Esophagus (tissue), 2 donors: ENCODE results near the gene STRBP. TPM values are rescaled to one million over a fixed set of nuclear protein-coding genes. Genes with fewer than 3 reads are reported as not detected.

Experiments
- H3K27ac ChIP-seq, 2 donors: one replicate each; pipeline ENCODE4 v1.5.1; 2013; ENCODE audit warnings: low read depth in 2 of 2, mild to moderate bottlenecking in 2 of 2, inconsistent platforms in 1 of 2, low read length in 1 of 2, moderate library complexity in 1 of 2
- H3K27me3 ChIP-seq, 2 donors: one replicate each; pipeline ENCODE4 v1.6.1; 2013; ENCODE audit warnings: low read length in 2 of 2, control low read depth in 1 of 2, mild to moderate bottlenecking in 1 of 2; ENCODE audit not compliant: insufficient read depth in 2 of 2, control insufficient read depth in 1 of 2
- H3K36me3 ChIP-seq, 2 donors: one replicate each; pipeline ENCODE4 v1.6.1; 2013; ENCODE audit warnings: low read length in 1 of 2; ENCODE audit not compliant: control insufficient read depth in 2 of 2, insufficient read depth in 2 of 2
- H3K4me1 ChIP-seq, 2 donors: one replicate each; pipeline ENCODE4 v1.6.1; 2013; ENCODE audit warnings: low read length in 1 of 2; ENCODE audit not compliant: control insufficient read depth in 2 of 2, insufficient read depth in 2 of 2
- H3K4me3 ChIP-seq, 2 donors: one replicate each; pipeline ENCODE4 v1.5.1; 2013; ENCODE audit warnings: low read length in 2 of 2, mild to moderate bottlenecking in 2 of 2, low read depth in 1 of 2, moderate library complexity in 1 of 2
- H3K9me3 ChIP-seq, 2 donors: one replicate each; pipeline ENCODE4 v1.6.1; 2013; ENCODE audit warnings: mild to moderate bottlenecking in 2 of 2, low read depth in 1 of 2, low read length in 1 of 2, moderate library complexity in 1 of 2; ENCODE audit not compliant: control insufficient read depth in 2 of 2, insufficient read depth in 1 of 2
- WGBS, 2 donors: extraction: QIAGEN DNeasy Blood & Tissue Kit; methylation state at CpG; one replicate each; pipeline ENCODE4 v1.1.7; 2013; 5-methylcytosine and 5-hydroxymethylcytosine counted together
- polyA plus RNA-seq, 2 donors: library from polyadenylated mRNA; stranded (reverse); fragments of 200-250 nt; gene quantifications; one replicate each; pipeline ENCODE4 v1.2.3, GENCODE V29; 2013
- donor health status: healthy with polysubstance abuse.
- donor health status: Bipolar disorder and iron deficiency.

Gene STRBP
- polyA plus RNA-seq, 2 donors: 16.9 to 26.9 TPM

DNA sequence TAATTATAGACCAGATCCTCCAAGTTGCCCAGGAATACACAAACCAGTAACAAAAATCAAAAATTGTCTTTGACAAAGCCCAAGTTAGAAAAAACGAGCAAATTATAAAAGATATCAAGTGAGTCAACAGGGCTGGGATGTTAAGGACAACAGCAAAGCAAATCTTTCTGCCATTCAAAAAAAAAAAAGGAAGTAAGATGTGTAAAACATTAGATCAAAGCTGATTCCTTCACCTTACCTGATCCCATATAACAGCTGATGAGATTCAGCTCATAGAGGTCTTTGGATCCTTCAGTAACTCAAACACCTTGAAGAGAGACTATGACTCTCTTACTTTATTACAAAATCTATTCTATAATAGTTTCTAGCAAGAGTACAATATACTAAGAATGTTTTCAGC is 100.9 kb downstream of the STRBP start:
- WGBS, 2 donors: 80 to 89% methylated on average over 1 of the region's 1 CpG
- no peaks in the 10 kb centered on the region for H3K36me3 ChIP-seq
- H3K9me3 ChIP-seq: no peaks in the 10 kb centered on the region
- no peak overlapping the region for H3K4me3 ChIP-seq
- H3K27me3 ChIP-seq: no peaks in the 10 kb centered on the region
- no peaks in the 10 kb centered on the region for H3K4me1 ChIP-seq
- H3K27ac ChIP-seq: no peak overlapping the region

DNA sequence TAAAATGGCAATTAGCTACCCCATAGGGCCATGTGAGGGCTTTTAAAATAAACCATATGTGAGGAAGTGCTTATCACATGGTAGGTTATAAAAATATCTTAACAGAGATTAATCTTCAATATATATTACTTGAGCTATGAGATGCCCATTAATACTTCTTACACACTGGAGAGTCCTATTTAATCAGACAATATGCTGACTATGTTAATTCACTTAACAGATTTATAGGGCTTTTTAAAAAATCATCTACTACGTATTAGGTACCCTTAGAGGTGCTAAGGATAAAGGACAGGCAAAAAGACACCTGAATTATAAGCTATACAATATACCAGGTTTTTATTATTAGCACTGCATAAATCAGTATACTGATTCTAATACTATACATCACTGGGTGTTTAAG is 102.6 kb downstream of the STRBP start:
- no peaks in the 10 kb centered on the region for H3K36me3 ChIP-seq

DNA sequence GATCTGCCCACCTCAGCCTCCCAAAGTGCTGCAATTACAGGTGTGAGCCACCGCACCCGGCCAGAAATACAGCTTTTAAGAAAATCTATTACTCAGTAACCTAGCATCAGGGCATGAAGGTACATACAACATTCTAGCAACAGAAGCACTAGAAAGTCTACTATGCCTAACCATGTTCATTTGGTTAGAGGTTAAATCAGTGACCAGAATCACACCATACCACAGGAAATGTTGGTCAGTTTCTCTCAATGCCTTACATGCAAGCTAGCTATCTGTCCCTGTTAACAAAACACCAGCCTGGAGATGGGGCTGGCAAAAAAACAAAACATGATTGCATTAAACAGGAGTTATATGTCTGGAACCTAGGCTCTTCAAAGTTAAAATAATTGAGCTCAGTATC is 104.1 kb downstream of the STRBP start:
- Histone ChIP-seq H3K36me3 (no peaks in the 10 kb centered on the region), H3K27ac (no peak overlapping the region), H3K9me3 (no peaks in the 10 kb centered on the region), H3K4me1 (no peaks in the 10 kb centered on the region), H3K27me3 (no peaks in the 10 kb centered on the region), H3K4me3 (no peak overlapping the region)
- 97 to 100% methylated on average over 2 of the region's 2 CpGs for WGBS, 2 donors

More for the DNA sequence above, 102.6 kb downstream of the STRBP start:
- H3K27ac ChIP-seq: no peak overlapping the region
- H3K27me3 ChIP-seq: no peaks in the 10 kb centered on the region
- 90 to 98% methylated on average over 1 of the region's 1 CpG for WGBS, 2 donors
- H3K4me1 ChIP-seq: no peaks in the 10 kb centered on the region
- H3K9me3 ChIP-seq: no peaks in the 10 kb centered on the region
- H3K4me3 ChIP-seq: no peak overlapping the region

DNA sequence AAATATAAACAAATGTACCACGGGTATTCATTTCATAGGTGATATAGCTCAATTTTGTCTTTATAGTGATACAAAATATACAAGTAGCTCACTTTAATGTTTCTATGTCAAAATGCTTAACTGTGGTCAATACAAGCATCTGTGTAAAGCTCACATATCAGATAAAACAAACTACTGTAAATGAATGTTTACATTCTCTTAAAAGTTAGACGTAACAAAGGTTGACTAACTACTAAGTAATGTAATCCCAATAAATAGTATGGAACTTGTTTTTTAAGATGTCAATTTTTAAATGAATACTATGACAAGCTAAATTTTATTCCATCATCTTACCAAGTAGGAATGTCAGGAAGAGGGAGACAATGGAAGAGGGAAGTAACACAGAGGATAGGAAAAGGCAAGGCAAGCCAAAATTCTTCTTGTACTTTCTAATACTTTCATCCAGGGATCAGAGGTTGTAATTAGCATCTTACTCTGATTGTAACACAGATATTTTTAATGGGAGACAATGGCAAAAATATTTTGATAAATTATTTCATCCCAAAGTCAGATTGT is 105.5 kb downstream of the STRBP start:
- no peak overlapping the region for H3K27ac ChIP-seq
- no peaks in the 10 kb centered on the region for H3K9me3 ChIP-seq
- H3K4me3 ChIP-seq: no peak overlapping the region
- 71 to 73% methylated on average over 2 of the region's 2 CpGs for WGBS, 2 donors
- H3K4me1 ChIP-seq: no peaks in the 10 kb centered on the region
- H3K27me3 ChIP-seq: no peaks in the 10 kb centered on the region
- no peaks in the 10 kb centered on the region for H3K36me3 ChIP-seq

DNA sequence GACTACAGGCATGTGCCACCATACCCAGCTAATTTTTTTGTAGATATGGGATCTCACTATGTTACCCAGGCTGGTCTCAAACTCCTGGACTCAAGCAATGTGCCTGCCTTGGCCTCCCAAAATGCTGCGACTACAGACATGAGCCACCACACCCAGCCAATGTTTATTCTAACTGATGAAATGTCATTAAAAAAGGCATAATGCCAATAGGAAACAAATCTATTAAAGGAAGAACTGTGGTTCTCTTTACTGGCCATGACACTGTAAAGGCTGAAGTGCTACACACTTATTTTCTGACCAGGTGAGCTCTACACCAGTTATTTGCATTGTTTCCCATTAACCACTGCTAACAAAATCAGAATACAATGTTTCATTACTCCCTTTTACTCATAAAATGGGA is 106.0 kb downstream of the STRBP start:
- H3K36me3 ChIP-seq: no peaks in the 10 kb centered on the region
- 46 to 76% methylated on average over 1 of the region's 1 CpG for WGBS, 2 donors

DNA sequence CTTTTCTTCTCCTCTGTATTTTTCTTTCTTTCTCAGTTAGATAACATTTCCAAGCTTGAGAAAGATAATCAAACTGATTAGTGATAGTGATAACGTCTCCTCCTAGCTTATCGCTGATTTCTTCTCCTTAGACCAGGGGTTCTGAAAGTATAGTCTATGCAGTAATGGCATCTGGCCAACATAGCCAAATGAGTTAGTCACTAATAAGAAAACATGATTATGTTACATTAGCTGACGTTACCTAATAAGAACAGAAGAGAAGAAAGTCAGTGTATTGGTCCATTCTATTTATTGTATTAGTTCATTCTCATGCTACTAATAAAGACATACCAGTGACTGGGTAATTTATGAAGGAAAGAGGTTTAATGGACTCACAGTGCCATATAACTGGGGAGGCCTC is 111.2 kb downstream of the STRBP start:
- H3K27ac ChIP-seq: no peak overlapping the region
- no peaks in the 10 kb centered on the region for H3K27me3 ChIP-seq
- WGBS, 2 donors: 91% methylated on average over 3 of the region's 3 CpGs
- no peaks in the 10 kb centered on the region for H3K4me1 ChIP-seq
- H3K9me3 ChIP-seq: no peaks in the 10 kb centered on the region
- no peaks in the 10 kb centered on the region for H3K36me3 ChIP-seq
- no peak overlapping the region for H3K4me3 ChIP-seq

More for the DNA sequence above, 106.0 kb downstream of the STRBP start:
- Histone ChIP-seq H3K4me1 (no peaks in the 10 kb centered on the region), H3K27ac (no peak overlapping the region), H3K9me3 (no peaks in the 10 kb centered on the region), H3K27me3 (no peaks in the 10 kb centered on the region), H3K4me3 (no peak overlapping the region)

DNA sequence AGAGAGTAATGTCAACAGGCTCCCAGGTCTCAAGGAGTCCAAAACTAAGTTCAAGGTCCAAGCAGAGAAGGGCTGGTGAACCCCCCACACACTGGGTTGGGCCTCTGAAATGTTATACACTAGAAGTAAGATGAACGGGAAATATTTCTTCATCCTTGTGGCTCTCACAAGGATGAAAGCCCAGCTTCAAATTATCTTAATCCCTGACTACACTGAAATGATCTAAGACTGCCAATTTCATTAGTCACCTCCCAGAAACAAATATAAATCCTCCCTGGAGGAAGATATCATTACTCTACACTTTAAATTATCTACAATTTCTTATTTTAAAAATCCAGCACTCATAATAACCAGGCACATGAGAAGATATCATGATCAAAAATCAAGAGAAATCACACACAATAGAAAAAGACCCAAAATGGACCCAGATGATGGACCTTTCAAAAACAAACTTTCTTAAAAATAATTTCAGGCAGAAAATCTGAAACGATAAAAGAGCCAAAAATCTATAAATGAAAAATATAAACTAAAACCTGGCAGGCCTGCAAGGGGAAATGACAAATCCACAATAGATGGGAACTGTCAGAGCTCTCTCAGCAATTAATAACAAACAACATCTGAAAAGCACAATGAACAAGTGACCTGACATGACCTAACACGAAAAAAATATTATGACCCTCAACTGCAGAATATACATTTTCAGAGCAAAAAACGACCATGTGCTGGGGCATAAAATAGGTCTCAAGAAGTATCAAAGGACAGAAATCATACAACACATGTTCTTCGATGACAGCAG is 117.5 kb downstream of the STRBP start:
- WGBS, 2 donors: 66 to 78% methylated on average over 5 of the region's 5 CpGs
- H3K27ac ChIP-seq: no peak overlapping the region
- no peaks in the 10 kb centered on the region for H3K27me3 ChIP-seq
- H3K36me3 ChIP-seq: peaks cover 0 to 2% of the 10 kb centered on the region in 2 donors
- H3K4me1 ChIP-seq: no peaks in the 10 kb centered on the region
- no peaks in the 10 kb centered on the region for H3K9me3 ChIP-seq
- no peak overlapping the region for H3K4me3 ChIP-seq

DNA sequence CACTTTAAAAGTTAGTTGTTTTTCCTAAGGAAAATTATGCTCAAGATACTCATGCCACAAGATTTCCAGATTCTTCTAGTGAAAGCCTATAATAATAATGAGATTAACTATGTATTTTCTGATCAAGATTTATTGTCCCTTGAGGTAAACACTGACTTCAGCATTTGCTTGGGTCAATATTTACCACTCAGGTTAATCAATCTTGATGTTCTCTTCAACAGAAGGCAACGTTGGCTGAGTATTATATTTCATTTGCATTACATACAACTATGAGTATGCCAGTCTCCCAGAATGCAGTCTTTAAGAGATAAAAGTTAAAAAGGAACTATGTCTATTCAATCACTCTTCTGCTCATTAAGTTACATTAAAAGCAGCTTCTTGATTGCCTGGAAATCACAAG is 119.3 kb downstream of the STRBP start:
- peaks cover 0 to 2% of the 10 kb centered on the region in 2 donors for H3K36me3 ChIP-seq
- H3K4me1 ChIP-seq: no peaks in the 10 kb centered on the region
- H3K27me3 ChIP-seq: no peaks in the 10 kb centered on the region
- H3K9me3 ChIP-seq: no peaks in the 10 kb centered on the region
- 40 to 43% methylated on average over 1 of the region's 1 CpG for WGBS, 2 donors
- H3K27ac ChIP-seq: no peak overlapping the region
- H3K4me3 ChIP-seq: no peak overlapping the region

DNA sequence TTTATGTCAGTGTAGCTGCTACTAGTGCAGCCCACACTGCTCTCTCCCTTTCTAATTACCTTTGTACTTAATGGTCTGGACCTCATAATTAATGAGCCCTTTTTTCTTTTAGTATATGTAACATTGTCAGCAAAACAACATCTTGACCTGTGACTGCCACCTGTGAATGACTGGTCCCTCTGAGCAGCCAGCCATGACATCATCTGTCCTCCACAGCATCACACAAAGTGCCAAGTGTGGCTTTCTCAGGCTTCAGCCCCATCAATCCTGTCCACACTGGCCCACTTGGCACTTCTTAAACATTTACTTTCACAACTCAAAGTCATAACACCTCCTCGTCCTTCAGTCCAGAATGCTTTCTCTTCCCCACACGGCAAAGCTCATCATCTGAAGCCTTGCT is 130.2 kb downstream of the STRBP start:
- Histone ChIP-seq H3K36me3 (peaks cover 0 to 3% of the 10 kb centered on the region in 2 donors), H3K4me3 (no peak overlapping the region), H3K27me3 (no peaks in the 10 kb centered on the region), H3K9me3 (no peaks in the 10 kb centered on the region), H3K4me1 (no peaks in the 10 kb centered on the region), H3K27ac (no peak overlapping the region)
- 80 to 86% methylated on average over 2 of the region's 2 CpGs for WGBS, 2 donors

DNA sequence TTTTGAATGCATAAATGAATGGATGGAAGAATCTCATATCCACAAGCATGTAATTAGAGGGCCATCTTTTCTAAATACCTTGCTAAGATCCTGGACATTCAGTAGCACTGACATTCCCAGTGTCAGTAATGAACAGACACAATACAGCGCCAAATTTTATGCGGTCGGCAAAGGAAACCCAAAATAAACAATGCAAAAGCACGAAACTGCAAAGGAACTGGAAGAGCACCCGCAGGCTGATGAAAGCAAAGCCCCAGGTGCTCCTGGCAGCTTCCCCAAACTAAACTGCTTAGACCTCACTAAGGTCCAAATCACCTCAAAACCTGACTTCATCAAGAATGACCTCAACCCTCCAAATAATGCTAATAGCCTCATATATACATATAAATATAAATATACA is 133.0 kb downstream of the STRBP start:
- peaks cover 7% of the 10 kb centered on the region in 2 donors for H3K36me3 ChIP-seq
- no peak overlapping the region for H3K4me3 ChIP-seq
- H3K9me3 ChIP-seq: no peaks in the 10 kb centered on the region
- no peak overlapping the region for H3K27ac ChIP-seq
- 78 to 86% methylated on average over 5 of the region's 5 CpGs for WGBS, 2 donors
- H3K27me3 ChIP-seq: no peaks in the 10 kb centered on the region
- no peaks in the 10 kb centered on the region for H3K4me1 ChIP-seq
